Activated naive CD4-positive, alpha-beta T cell treated with anti-CD3 and anti-CD28 coated beads for 36 hours (primary cell): ENCODE results near the gene SASH1. TPM values are rescaled to one million over a fixed set of nuclear protein-coding genes. Genes with fewer than 3 reads are reported as not detected.

Source experiments
- CTCF ChIA-PET: fragments of 350-600 bp; sonication (Branson Sonifier 250); formaldehyde crosslinking; loops from one replicate; lab custom pipeline; 2021; ENCODE audit warnings: antibody characterized with exemption; lab: Charles Lee
- DNase-seq: peaks from one replicate; pipeline ENCODE4 v3.0.0-alpha.2; 2020
- H3K27ac Mint-ChIP-seq: one replicate; pipeline ENCODE4 v1.8.0; 2021; ENCODE audit warnings: mild to moderate bottlenecking, mixed read lengths
- H3K27me3 Mint-ChIP-seq: one replicate; pipeline ENCODE4 v1.8.0; 2021; ENCODE audit warnings: low read depth, mixed read lengths
- H3K36me3 Mint-ChIP-seq: one replicate; pipeline ENCODE4 v1.8.0; 2021; ENCODE audit warnings: low read depth, mixed read lengths
- H3K4me1 Mint-ChIP-seq: one replicate; pipeline ENCODE4 v1.8.0; 2021; ENCODE audit warnings: low read depth, mixed read lengths
- H3K4me3 Mint-ChIP-seq: one replicate; pipeline ENCODE4 v1.8.0; 2021; ENCODE audit warnings: mild to moderate bottlenecking, moderate library complexity, mixed read lengths
- H3K9me3 Mint-ChIP-seq: one replicate; pipeline ENCODE4 v1.8.0; 2021; ENCODE audit warnings: mixed read lengths
- intact Hi-C: fragments of 100-400 bp; cut with micrococcal nuclease; formaldehyde crosslinking; loops from one replicate; pipeline ENCODE4 v1.15.1; 2023
- total RNA-seq, 2 experiments: library from RNA; stranded (reverse); gene quantifications; one replicate each; pipeline ENCODE4 v1.2.3, GENCODE V29; 2021

SASH1 gene
- total RNA-seq, 2 experiments from 2014 or later, result not detected

DNA sequence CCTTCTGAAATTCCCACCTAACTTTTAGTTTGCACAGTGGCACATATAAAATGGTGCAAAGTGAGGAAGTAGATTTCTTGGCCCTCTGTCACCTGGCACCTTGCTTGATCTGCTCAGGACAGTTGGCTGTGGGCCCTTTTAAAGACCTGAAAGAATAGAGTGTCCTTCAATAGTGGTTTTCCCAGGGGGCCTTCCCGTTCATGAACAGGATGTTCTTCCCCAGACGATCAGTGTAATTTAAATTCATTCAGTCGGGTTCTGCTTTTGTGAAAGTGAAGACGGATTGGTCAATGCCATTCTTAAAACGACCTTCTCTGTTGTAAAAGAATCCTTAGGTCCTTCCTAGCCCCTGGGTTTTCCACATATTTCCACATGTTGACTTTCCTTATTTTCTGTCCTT is 178.5 kb downstream of the SASH1 start:
- Mint-ChIP-seq H3K27ac (no peak overlapping the region), H3K4me1 (no peaks in the 10 kb centered on the region), H3K9me3 (no peaks in the 10 kb centered on the region), H3K36me3 (no peaks in the 10 kb centered on the region), H3K4me3 (no peak overlapping the region), H3K27me3 (no peaks in the 10 kb centered on the region)
- CTCF ChIA-PET, result no interaction called here
- DNase-seq, result no peak
- intact Hi-C loops, result no loop called here

DNA sequence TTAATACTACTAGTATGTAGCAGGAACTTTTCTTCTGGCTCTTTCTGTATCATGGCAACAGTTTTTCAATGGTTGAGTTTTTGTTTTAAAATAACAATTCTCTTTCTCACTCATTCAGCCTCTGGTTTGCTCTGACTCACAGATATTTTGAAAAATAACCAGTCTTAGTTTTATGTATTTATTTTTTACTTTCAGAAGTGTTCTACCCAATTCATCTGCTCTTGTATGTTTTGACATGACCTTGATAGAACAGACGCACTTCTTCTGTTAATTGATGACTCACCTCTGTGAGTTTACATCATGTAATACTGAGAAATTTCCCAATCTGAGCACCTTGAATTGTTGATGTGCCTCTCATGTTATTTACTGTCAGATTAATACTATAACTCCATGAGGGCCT is 178.9 kb downstream of the SASH1 start:
- CTCF ChIA-PET, result no interaction called here
- H3K36me3 Mint-ChIP-seq, result no peaks in the 10 kb centered on the region
- H3K4me1 Mint-ChIP-seq, result no peaks in the 10 kb centered on the region
- H3K27ac Mint-ChIP-seq, result no peak overlapping the region
- intact Hi-C loops, result no loop called here
- no peaks in the 10 kb centered on the region for H3K27me3 Mint-ChIP-seq
- no peak overlapping the region for H3K4me3 Mint-ChIP-seq
- DNase-seq, result no peak
- no peaks in the 10 kb centered on the region for H3K9me3 Mint-ChIP-seq

DNA sequence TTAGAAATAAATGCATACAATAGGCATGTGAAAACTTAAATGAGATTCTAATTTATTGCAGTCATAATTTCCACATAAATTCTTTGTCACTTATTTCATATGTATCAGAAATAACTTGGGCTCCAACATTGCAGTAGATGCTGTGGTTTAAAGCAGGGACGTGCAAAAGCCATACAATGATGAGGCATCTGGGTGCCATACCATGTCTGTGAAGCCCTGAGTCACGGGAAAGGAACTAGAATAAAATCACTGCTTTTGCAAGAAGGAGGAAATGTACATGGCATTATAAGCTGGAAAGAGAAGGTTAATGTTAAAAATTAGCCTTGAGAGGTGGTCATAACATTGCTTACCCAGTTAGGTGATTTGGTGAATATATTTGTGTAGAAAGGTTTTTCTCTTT is 180.4 kb downstream of the SASH1 start:
- Mint-ChIP-seq H3K9me3 (no peaks in the 10 kb centered on the region), H3K36me3 (no peaks in the 10 kb centered on the region), H3K27me3 (no peaks in the 10 kb centered on the region), H3K27ac (no peak overlapping the region), H3K4me1 (no peaks in the 10 kb centered on the region), H3K4me3 (no peak overlapping the region)
- intact Hi-C loops, result no loop called here
- no peak for DNase-seq
- CTCF ChIA-PET, result no interaction called here

DNA sequence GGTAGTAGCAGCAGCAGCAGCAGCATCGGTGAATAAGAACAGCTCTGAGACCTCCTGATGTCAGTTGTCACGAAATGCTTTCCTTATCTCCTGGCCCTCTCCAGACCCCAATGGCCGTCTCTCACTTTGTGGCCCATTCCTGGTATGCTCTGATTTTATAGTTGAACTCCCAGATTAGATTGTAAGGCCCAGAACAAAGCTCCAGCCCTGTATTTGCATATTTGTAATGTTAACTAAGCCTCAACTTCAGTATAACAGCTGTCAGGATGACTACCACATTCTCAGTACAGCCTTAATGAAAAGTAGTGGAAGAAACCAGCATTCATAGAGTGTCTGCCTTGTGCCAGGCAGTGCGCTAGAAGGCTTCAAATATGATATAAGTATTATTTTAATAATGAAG is 180.9 kb downstream of the SASH1 start:
- no peak overlapping the region for H3K27ac Mint-ChIP-seq
- intact Hi-C loops, result no loop called here
- no peak overlapping the region for H3K4me3 Mint-ChIP-seq

DNA sequence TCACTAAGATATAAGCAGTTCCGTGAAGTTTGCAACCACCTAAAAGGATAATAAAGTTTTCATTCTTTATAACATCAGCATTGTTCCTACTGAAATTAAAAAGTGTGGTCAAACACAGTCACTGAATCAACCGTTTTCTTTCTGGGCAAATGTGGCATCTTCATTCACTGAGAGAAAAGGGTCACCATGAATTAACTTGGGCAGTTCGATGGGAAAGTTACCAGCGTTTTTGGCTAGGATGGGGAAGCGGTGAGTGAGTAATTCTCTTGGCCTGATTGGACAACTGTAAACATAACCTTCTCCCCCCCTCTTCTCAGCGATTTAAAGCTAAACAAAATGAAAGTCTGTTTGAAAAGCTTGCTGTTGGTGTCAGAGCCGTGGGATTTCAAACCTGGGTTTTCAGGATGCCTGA is 181.8 kb downstream of the SASH1 start:
- no peak overlapping the region for H3K27ac Mint-ChIP-seq
- H3K9me3 Mint-ChIP-seq, result no peaks in the 10 kb centered on the region
- CTCF ChIA-PET, result no interaction called here
- no peaks in the 10 kb centered on the region for H3K4me1 Mint-ChIP-seq
- H3K36me3 Mint-ChIP-seq, result no peaks in the 10 kb centered on the region
- intact Hi-C loops, result no loop called here
- no peak for DNase-seq
- H3K27me3 Mint-ChIP-seq, result no peaks in the 10 kb centered on the region
- no peak overlapping the region for H3K4me3 Mint-ChIP-seq

More for the DNA sequence above, 180.9 kb downstream of the SASH1 start:
- CTCF ChIA-PET, result interaction anchor here (0.7 kb wide), 1 partner anchor 1373 kb away, joined by 4 read pairs; no protein-coding TSS in a partner anchor
- Mint-ChIP-seq H3K9me3 (no peaks in the 10 kb centered on the region), H3K27me3 (no peaks in the 10 kb centered on the region), H3K4me1 (no peaks in the 10 kb centered on the region), H3K36me3 (no peaks in the 10 kb centered on the region)
- no peak for DNase-seq

DNA sequence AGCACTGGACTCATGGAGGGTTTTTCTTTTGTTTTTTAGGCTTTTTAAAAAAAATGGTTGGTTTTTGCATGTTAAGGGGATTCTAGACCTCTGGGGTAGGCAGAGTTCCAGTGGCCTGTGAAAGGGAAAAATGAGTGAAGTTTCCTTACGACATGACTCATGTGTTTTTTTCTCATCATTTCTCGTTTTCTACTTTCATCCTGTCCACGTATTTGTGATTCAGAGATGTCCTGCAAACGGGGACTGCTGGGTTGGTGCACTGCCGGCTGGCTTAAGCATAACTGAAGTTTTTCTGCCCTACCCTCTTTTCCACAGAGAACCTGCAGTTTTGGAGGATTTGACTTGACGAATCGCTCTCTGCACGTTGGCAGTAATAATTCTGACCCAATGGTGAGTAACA is 182.3 kb downstream of the SASH1 start:
- H3K36me3 Mint-ChIP-seq, result no peaks in the 10 kb centered on the region
- no peak overlapping the region for H3K4me3 Mint-ChIP-seq
- H3K27me3 Mint-ChIP-seq, result no peaks in the 10 kb centered on the region
- intact Hi-C loops, result no loop called here
- no peaks in the 10 kb centered on the region for H3K9me3 Mint-ChIP-seq
- CTCF ChIA-PET, result no interaction called here
- DNase-seq, result no peak
- H3K27ac Mint-ChIP-seq, result no peak overlapping the region
- H3K4me1 Mint-ChIP-seq, result no peaks in the 10 kb centered on the region

DNA sequence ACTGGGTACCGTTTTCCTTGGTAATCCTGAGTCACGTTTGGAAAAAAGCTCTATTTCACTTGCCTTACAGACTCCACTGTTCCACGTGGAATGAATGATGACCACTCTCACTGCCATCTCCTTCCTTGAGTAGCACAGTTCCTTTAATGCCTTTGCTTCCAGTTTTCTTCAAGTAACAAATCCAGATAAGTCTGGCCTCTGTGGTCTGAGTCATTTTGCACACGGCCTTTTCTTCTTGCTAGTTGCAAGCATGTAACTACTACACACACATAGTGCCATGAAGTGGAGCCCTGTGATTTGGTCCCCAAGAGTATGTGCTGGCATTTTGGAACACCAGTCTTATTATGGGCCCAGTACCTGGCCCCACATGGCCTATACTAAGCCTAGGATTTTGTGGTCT is 182.8 kb downstream of the SASH1 start:
- Mint-ChIP-seq H3K36me3 (no peaks in the 10 kb centered on the region), H3K4me1 (no peaks in the 10 kb centered on the region), H3K27me3 (peaks cover 2% of the 10 kb centered on the region), H3K9me3 (no peaks in the 10 kb centered on the region), H3K27ac (no peak overlapping the region), H3K4me3 (no peak overlapping the region)
- intact Hi-C loops, result no loop called here
- no peak for DNase-seq
- CTCF ChIA-PET, result no interaction called here

DNA sequence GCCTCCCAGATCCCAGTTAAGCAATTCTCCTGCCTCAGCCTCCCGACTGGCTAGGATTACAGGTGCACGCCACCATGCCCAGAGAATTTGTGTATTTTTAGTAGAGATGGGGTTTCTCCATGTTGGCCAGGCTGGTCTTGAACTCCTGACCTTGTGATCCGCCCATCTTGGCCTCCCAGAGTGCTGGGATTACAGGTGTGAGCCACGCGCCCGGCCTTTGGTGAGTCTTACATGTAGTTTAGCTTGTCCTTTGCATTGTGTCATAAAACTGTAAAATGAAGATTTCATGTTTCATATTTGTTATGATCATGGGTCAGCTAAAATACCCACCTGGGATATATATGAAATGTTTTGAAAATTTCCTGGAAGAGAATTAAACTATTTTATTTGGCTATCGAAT is 183.5 kb downstream of the SASH1 start:
- Mint-ChIP-seq H3K27me3 (peaks cover 2% of the 10 kb centered on the region), H3K4me3 (no peak overlapping the region), H3K9me3 (no peaks in the 10 kb centered on the region), H3K27ac (no peak overlapping the region), H3K4me1 (no peaks in the 10 kb centered on the region), H3K36me3 (no peaks in the 10 kb centered on the region)
- DNase-seq, result no peak
- intact Hi-C loops, result no loop called here
- CTCF ChIA-PET, result no interaction called here

DNA sequence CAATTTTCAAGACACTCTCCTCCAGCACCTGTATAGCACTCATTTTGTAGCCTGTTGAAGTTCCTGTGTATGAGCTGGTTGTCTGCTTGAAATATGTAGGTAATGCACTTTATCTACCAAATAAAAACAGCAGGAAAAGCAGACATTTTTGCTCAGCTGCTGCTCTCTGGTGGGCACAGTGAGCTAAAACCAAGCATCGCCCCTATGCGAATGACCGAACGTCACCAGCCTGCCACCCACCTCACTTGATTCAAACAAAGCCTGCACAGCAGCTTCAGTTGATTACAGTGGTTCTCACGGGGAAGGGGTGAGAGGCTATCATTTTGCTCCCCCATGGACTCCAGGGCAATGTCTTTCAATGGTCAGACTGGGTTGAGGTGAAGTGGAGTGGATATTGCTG is 185.7 kb downstream of the SASH1 start:
- H3K27ac Mint-ChIP-seq, result no peak overlapping the region
- CTCF ChIA-PET, result no interaction called here
- no peak for DNase-seq
- intact Hi-C loops, result no loop called here
- peaks cover 7% of the 10 kb centered on the region for H3K27me3 Mint-ChIP-seq
- H3K4me3 Mint-ChIP-seq, result no peak overlapping the region
- no peaks in the 10 kb centered on the region for H3K4me1 Mint-ChIP-seq
- H3K36me3 Mint-ChIP-seq, result no peaks in the 10 kb centered on the region
- H3K9me3 Mint-ChIP-seq, result no peaks in the 10 kb centered on the region

DNA sequence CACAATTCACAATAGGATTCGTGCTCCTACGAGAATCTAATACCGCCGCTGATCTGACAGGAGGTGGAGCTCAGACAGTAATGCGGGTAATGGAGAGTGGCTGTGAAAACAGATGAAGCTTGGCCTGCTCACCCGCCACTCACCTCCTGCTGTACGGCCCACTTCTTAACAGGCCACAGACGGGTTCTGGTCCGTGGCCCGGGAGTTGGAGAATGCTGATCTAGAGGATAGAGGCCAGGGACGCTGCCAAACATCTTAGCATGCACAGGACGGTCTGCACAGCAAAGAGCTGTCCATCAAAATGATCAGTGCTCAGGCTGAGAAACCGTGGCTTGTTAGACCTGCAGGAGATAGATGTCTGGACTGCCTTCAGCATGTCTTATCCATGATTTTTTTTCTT is 186.4 kb downstream of the SASH1 start:
- Mint-ChIP-seq H3K27ac (no peak overlapping the region), H3K4me3 (no peak overlapping the region), H3K9me3 (no peaks in the 10 kb centered on the region), H3K27me3 (peaks cover 7% of the 10 kb centered on the region), H3K4me1 (no peaks in the 10 kb centered on the region), H3K36me3 (no peaks in the 10 kb centered on the region)
- CTCF ChIA-PET, result interaction anchor here (0.6 kb wide), 1 partner anchor 160 kb away, joined by 4 read pairs; no protein-coding TSS in a partner anchor
- no peak for DNase-seq
- intact Hi-C loops, result no loop called here

DNA sequence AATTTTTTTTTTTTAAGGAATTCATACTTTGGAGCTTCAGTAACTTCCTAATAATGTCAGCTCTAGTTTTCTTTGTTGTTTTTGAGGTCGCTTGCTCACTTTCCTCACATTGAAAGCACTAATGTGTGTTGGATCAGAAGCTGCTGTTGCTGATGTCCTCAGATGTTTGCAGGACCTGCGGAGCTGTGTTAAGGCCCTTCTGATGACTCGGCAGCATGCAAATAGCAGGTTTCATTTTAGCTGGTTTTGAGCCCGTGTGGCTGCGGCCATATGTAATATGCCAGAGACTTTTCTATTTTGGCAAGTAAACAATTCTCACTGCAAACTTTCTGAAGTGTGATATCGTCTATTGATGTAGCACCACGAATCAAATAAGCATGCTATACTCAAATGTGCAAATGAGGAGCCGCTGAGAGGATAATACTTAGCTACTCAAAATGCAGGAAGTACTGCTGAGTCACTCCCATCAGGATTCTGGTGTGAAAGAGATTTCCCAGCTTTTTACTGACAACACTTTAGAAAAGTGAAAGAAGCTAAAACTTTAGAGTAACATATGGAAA is 187.8 kb downstream of the SASH1 start:
- H3K4me1 Mint-ChIP-seq, result no peaks in the 10 kb centered on the region
- no peaks in the 10 kb centered on the region for H3K9me3 Mint-ChIP-seq
- no peak overlapping the region for H3K27ac Mint-ChIP-seq
- peaks cover 7% of the 10 kb centered on the region for H3K27me3 Mint-ChIP-seq
- no peak for DNase-seq
- H3K36me3 Mint-ChIP-seq, result no peaks in the 10 kb centered on the region
- no peak overlapping the region for H3K4me3 Mint-ChIP-seq
- intact Hi-C loops, result no loop called here
- CTCF ChIA-PET, result no interaction called here

DNA sequence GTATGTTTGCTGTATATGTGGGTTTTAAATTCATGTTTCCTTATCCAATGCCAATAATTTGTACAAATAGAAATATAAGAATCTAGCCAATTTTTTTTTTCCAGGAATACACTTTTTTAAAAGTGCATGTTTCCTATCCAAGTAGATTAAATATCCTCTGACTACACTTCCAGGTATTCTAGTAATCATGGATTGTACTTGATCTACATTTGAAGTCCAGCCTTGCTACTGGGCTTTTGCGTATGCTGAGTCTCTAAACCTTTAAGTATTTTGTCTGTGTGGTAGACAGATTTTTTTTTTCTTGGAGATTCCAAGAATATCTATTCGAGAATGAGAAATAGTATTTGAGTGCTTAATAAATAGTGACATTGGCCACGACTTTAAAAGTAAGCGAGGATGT is 188.3 kb downstream of the SASH1 start:
- Mint-ChIP-seq H3K4me1 (no peaks in the 10 kb centered on the region), H3K9me3 (no peaks in the 10 kb centered on the region), H3K36me3 (no peaks in the 10 kb centered on the region), H3K4me3 (no peak overlapping the region), H3K27me3 (peaks cover 7% of the 10 kb centered on the region), H3K27ac (no peak overlapping the region)
- CTCF ChIA-PET, result no interaction called here
- intact Hi-C loops, result no loop called here
- DNase-seq, result no peak

DNA sequence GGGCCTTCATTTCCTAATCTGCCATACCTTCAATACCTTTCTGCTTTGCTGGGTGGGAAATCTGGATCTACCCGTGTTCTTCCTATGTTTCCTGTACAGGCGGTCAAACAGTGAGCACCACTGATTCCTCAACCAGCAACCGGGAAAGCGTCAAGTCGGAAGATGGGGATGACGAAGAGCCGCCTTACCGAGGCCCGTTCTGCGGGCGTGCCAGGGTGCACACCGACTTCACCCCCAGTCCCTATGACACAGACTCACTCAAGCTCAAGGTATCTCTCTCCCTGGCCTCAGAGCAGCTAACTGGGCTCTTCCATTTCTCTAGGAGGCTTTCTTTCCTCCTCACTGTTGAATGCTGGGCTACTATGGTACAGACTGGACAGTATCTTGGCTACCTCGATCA is 190.1 kb downstream of the SASH1 start:
- no peak for DNase-seq
- intact Hi-C loops, result no loop called here
- CTCF ChIA-PET, result no interaction called here
- Mint-ChIP-seq H3K9me3 (no peaks in the 10 kb centered on the region), H3K36me3 (no peaks in the 10 kb centered on the region), H3K27me3 (peaks cover 7% of the 10 kb centered on the region), H3K4me3 (no peak overlapping the region), H3K4me1 (no peaks in the 10 kb centered on the region), H3K27ac (no peak overlapping the region)
